Ovary (tissue), 3 donors: ENCODE data around the gene NCKIPSD.

Experiments
- EP300 ChIP-seq: sonication (generic); formaldehyde crosslinking; IDR thresholded peaks from one replicate; pipeline ENCODE4 v1.6.1; 2017; ENCODE audit warnings: antibody characterized with exemption
- TF ChIP-seq, protein P1 (sequence below), 3 donors: fragments of 450-650 bp in 2 of 3; fragments of 200-600 bp in 1 of 3; IDR thresholded peaks; one replicate each; pipeline versions ENCODE4 v1.5.1 to v1.8.0; 2016 to 2022; ENCODE audit warnings: antibody characterized with exemption in 3 of 3, mild to moderate bottlenecking in 1 of 3
- donor health status: DM: no; HTN: no; CAD: no.

GRCh38 chr3:48696156-48696555 is 10.4 kb upstream of the NCKIPSD start:
- TF ChIP-seq EP300: no peak
- TF ChIP-seq, protein P1, sequence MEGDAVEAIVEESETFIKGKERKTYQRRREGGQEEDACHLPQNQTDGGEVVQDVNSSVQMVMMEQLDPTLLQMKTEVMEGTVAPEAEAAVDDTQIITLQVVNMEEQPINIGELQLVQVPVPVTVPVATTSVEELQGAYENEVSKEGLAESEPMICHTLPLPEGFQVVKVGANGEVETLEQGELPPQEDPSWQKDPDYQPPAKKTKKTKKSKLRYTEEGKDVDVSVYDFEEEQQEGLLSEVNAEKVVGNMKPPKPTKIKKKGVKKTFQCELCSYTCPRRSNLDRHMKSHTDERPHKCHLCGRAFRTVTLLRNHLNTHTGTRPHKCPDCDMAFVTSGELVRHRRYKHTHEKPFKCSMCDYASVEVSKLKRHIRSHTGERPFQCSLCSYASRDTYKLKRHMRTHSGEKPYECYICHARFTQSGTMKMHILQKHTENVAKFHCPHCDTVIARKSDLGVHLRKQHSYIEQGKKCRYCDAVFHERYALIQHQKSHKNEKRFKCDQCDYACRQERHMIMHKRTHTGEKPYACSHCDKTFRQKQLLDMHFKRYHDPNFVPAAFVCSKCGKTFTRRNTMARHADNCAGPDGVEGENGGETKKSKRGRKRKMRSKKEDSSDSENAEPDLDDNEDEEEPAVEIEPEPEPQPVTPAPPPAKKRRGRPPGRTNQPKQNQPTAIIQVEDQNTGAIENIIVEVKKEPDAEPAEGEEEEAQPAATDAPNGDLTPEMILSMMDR (IDR thresholded peaks at IDR 0.05): no peak
